H1 (cell line): ENCODE data around the gene CMTM2. TPM values are rescaled to one million over a fixed set of nuclear protein-coding genes. Genes with fewer than 3 reads are reported as not detected.

Experiments
- BACH1 ChIP-seq: IDR thresholded peaks from 2 replicates; pipeline ENCODE4 v1.6.1; 2012; ENCODE audit warnings: low read length, improper control_type of control experiment
- CBX5 ChIP-seq: fragments of 300-800, 300-1000 bp; sonication (generic); IDR thresholded peaks from 2 replicates; pipeline ENCODE4 v1.7.1; 2016; ENCODE audit warnings: antibody characterized with exemption, low read length, low read depth
- CEBPB ChIP-seq: IDR thresholded peaks from 2 replicates; pipeline ENCODE4 v1.6.1; 2012; ENCODE audit warnings: low read depth, low read length
- CREB1 ChIP-seq: IDR thresholded peaks from 2 replicates; pipeline ENCODE4 v1.6.1; 2012; ENCODE audit warnings: inconsistent platforms
- CTCF ChIP-seq, 3 experiments: IDR thresholded peaks; 1 replicate in 2 of 3; 2 replicates in 1 of 3; pipeline versions ENCODE4 v1.5.1 to v1.6.1; 2011; ENCODE audit warnings: low read length in 3 of 3, mild to moderate bottlenecking in 3 of 3, inconsistent platforms in 2 of 3, low read depth in 1 of 3, moderate library complexity in 1 of 3; ENCODE audit not compliant: insufficient read depth in 1 of 3; ENCODE audit errors: control extremely low read depth in 1 of 3
- E2F6 ChIP-seq: IDR thresholded peaks from 2 replicates; pipeline ENCODE4 v1.6.1; 2012; ENCODE audit warnings: inconsistent platforms
- EGR1 ChIP-seq: IDR thresholded peaks from 2 replicates; pipeline ENCODE4 v1.6.1; 2011; ENCODE audit warnings: low read depth, low read length, borderline replicate concordance
- EP300 ChIP-seq, 2 experiments: IDR thresholded peaks; 1 replicate in 1 of 2; 2 replicates in 1 of 2; pipeline ENCODE4 v1.6.1; 2011 to 2012; ENCODE audit warnings: low read depth in 2 of 2, low read length in 2 of 2, mild to moderate bottlenecking in 2 of 2, borderline replicate concordance in 1 of 2, inconsistent platforms in 1 of 2, moderate library complexity in 1 of 2
- EZH2 ChIP-seq: fragments of 200-600 bp; sonication (generic); IDR thresholded peaks from 2 replicates; pipeline ENCODE4 v1.7.1; 2012; ENCODE audit warnings: low read depth, mild to moderate bottlenecking, moderate library complexity, low read length, inconsistent platforms; ENCODE audit not compliant: severe bottlenecking
- GABPA ChIP-seq: IDR thresholded peaks from 2 replicates; pipeline ENCODE4 v1.6.1; 2011; ENCODE audit warnings: mild to moderate bottlenecking, low read length, moderate library complexity, borderline replicate concordance; ENCODE audit not compliant: insufficient read depth
- GTF2F1 ChIP-seq: IDR thresholded peaks from 2 replicates; pipeline ENCODE4 v1.6.1; 2012; ENCODE audit warnings: low read depth, low read length, improper control_type of control experiment, borderline replicate concordance
- MAFK ChIP-seq: IDR thresholded peaks from 2 replicates; pipeline ENCODE4 v1.6.1; 2012; ENCODE audit warnings: low read depth, mild to moderate bottlenecking, improper control_type of control experiment, low read length
- RAD21 ChIP-seq, 2 experiments: IDR thresholded peaks in 1 of 2; conservative IDR thresholded peaks in 1 of 2; 2 replicates each; pipeline ENCODE4 v1.6.1; 2011; ENCODE audit warnings: low read depth in 2 of 2, low read length in 2 of 2, improper control_type of control experiment in 1 of 2, inconsistent platforms in 1 of 2, mild to moderate bottlenecking in 1 of 2, moderate library complexity in 1 of 2
- SIN3A ChIP-seq, 2 experiments: IDR thresholded peaks in 1 of 2; conservative IDR thresholded peaks in 1 of 2; 2 replicates each; pipeline ENCODE4 v1.6.1; 2011 to 2012; ENCODE audit warnings: low read length in 2 of 2, improper control_type of control experiment in 1 of 2, low read depth in 1 of 2, mild to moderate bottlenecking in 1 of 2
- SRF ChIP-seq: IDR thresholded peaks from 2 replicates; pipeline ENCODE4 v1.6.1; 2011; ENCODE audit warnings: mild to moderate bottlenecking, low read depth, low read length, moderate library complexity
- TAF7 ChIP-seq: optimal IDR thresholded peaks from 2 replicates; pipeline ENCODE3; 2011; ENCODE audit warnings: low read depth, mild to moderate bottlenecking, inconsistent platforms, low read length, moderate library complexity, borderline replicate concordance
- TBP ChIP-seq: IDR thresholded peaks from 2 replicates; pipeline ENCODE4 v1.6.1; 2011; ENCODE audit warnings: low read depth, low read length, improper control_type of control experiment
- TEAD4 ChIP-seq: IDR thresholded peaks from 2 replicates; pipeline ENCODE4 v1.6.1; 2012; ENCODE audit warnings: low read depth, low read length, inconsistent platforms, mixed read lengths
- YY1 ChIP-seq: IDR thresholded peaks from 2 replicates; pipeline ENCODE4 v1.6.1; 2011; ENCODE audit warnings: low read depth, mild to moderate bottlenecking, low read length
- ZNF274 ChIP-seq: IDR thresholded peaks from 2 replicates; pipeline ENCODE4 v1.7.0; 2012; ENCODE audit warnings: low read length, borderline replicate concordance; ENCODE audit errors: extremely low read depth
- polyA plus RNA-seq, 7 experiments: library from polyadenylated mRNA; depleted of rRNA in 3 of 7; stranded (reverse) in 5 of 7; unstranded in 2 of 7; fragments of >200 nt in 5 of 7; fragments of 200-250 nt in 2 of 7; gene quantifications; 1 replicate in 5 of 7; 2 replicates in 1 of 7; 4 replicates in 1 of 7; pipeline versions ENCODE4 v1.2.1 to v1.2.3, GENCODE V29; 2011 to 2013; ENCODE audit warnings: missing spikeins in 2 of 7, mixed read lengths in 2 of 7
- total RNA-seq: library from RNA; stranded (reverse); fragmentation: NEBNext Ultra II Directional; extraction: Animal tissue kit (Norgen Biotek cat#: 25700); gene quantifications from 2 replicates; pipeline ENCODE4 v1.2.1, GENCODE V29; 2021

The CMTM2 gene
- total and polyA plus RNA-seq, 2 of the 8 experiments (the other 6 are each of a cell fraction or from before 2014, with no cell fraction given), result not detected

- TF ChIP-seq SIN3A (conservative IDR thresholded peaks at IDR 0.05 in 1 of 2, IDR thresholded peaks at IDR 0.05 in 1 of 2; ENCODE audit: low read depth in 1 of 2, low read length in 2 of 2) (0 out of 4 replicates have a peak, but pooled peaks of 1 of the 2 experiments have one; percentile 18), CTCF (IDR thresholded peaks at IDR 0.05; ENCODE audit: control extremely low read depth in 1 of 3, insufficient read depth in 1 of 3, low read depth in 1 of 3, low read length in 3 of 3) (no peak), ZNF274 (no peak), GABPA (no peak), EZH2 (peak; percentile 81), TEAD4 (no peak), CREB1 (no peak), EP300 (IDR thresholded peaks at IDR 0.05; ENCODE audit: borderline replicate concordance in 1 of 2, low read depth in 2 of 2, low read length in 2 of 2) (no peak), TAF7 (no peak), MAFK (no peak), CBX5 (no peak), YY1 (no peak), CEBPB (no peak), BACH1 (no peak), SRF (no peak), GTF2F1 (no peak), TBP (no peak), E2F6 (peak; percentile 65; the same call in 1 of the 2 replicates), EGR1 (no peak), RAD21 (IDR thresholded peaks at IDR 0.05 in 1 of 2, conservative IDR thresholded peaks at IDR 0.05 in 1 of 2; ENCODE audit: low read depth in 2 of 2, low read length in 2 of 2) (no peak)
Observed at GRCh38 chr16:66578651-66579531, at the start of gene CMTM2 (continued).
